IPS-15b (cell line): ENCODE measurements around the gene RGS3.

Experiments used
- H3K27me3 ChIP-seq: one replicate; pipeline ENCODE4 v1.6.1; 2013; ENCODE audit warnings: low read length; ENCODE audit not compliant: control insufficient read depth, insufficient read depth
- H3K36me3 ChIP-seq: one replicate; pipeline ENCODE4 v1.6.1; 2013; ENCODE audit warnings: low read length; ENCODE audit not compliant: control insufficient read depth, insufficient read depth
- H3K4me1 ChIP-seq: one replicate; pipeline ENCODE4 v1.6.1; 2013; ENCODE audit warnings: mild to moderate bottlenecking, low read length; ENCODE audit not compliant: control insufficient read depth, insufficient read depth
- H3K4me3 ChIP-seq: one replicate; pipeline ENCODE4 v1.5.1; 2013; ENCODE audit warnings: low read depth, low read length
- H3K9ac ChIP-seq: one replicate; pipeline ENCODE4 v1.6.1; 2013; ENCODE audit warnings: low read depth, mild to moderate bottlenecking, low read length
- H3K9me3 ChIP-seq: one replicate; pipeline ENCODE4 v1.6.1; 2013; ENCODE audit warnings: mild to moderate bottlenecking, low read length; ENCODE audit not compliant: control insufficient read depth, insufficient read depth

The RGS3 gene

DNA sequence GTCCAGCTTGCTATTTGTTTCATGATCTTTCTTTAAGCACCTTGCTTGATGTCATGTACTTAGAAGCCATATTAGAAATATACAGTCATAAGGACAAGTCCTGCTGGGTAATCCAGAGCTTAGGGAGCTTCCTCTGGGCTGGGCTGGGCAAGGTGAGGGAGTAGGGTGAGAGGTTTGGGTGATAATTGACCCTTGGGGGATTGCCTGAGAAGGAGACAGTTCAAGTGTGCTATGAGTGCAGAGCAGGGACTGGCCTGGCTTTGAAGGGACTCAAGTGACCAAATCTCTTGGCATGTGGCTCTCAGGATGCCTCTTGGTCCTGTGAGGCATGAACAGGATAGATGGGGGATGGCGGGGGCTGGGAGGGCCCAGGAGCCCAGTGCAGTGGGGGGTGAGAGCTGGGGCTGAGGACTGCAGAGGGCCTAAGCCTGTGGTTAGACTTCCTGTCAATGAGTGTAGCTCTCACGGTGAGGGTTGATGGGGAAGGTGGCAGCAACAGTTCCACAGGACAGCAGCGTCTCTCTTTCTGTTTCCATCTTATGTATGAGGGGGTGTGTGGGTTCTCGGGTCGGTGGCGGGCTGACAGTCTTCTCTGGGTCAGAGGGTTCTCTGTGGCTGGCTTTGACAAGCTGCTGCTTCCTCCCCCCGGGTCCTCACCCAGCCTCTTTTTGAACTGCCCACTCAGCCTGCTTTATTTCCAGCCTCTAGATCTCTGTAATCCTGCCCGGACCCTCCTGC lies 53.5 kb downstream of the RGS3 start:
- no peak overlapping the region for H3K4me3 ChIP-seq

DNA sequence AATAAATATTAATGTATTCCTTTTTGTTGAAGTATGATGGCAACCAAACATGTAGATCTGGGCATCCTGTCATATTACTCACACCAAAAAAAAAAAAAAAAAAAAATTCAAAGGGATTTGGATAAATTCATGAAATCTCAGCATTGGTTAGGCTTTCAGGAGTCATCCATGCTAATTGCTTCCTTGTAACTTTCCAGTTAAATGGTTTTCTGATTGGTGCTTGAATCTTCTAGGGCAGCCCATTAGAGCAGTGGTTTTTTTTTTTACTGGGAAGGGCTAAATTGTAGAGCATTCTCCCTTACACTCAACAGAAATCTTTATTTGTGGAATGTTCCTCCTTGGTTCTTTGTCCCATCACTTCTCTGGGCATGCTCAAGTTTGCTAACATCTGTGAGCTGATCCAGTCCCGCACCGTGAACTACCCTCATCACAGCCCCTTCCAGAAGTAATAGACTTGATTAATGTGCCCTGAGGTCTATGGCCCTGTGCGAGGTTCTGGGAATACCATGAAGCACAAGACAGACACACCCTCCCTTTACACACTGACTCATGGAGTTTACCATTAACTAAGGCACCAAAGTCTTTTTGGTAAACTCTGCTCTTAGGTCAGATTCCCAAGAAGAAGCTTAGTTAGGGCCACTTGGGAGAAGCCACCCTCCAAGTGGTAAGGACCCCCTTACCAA lies 56.0 kb downstream of the RGS3 start:
- Histone ChIP-seq H3K4me3 (no peak overlapping the region), H3K9me3 (no peaks in the 10 kb centered on the region), H3K27me3 (no peaks in the 10 kb centered on the region), H3K36me3 (no peaks in the 10 kb centered on the region), H3K4me1 (no peaks in the 10 kb centered on the region), H3K9ac (no peak overlapping the region)

More for the DNA sequence above, 53.5 kb downstream of the RGS3 start:
- no peaks in the 10 kb centered on the region for H3K36me3 ChIP-seq
- H3K4me1 ChIP-seq = no peaks in the 10 kb centered on the region
- H3K27me3 ChIP-seq = no peaks in the 10 kb centered on the region
- H3K9ac ChIP-seq = no peak overlapping the region
- H3K9me3 ChIP-seq = no peaks in the 10 kb centered on the region

DNA sequence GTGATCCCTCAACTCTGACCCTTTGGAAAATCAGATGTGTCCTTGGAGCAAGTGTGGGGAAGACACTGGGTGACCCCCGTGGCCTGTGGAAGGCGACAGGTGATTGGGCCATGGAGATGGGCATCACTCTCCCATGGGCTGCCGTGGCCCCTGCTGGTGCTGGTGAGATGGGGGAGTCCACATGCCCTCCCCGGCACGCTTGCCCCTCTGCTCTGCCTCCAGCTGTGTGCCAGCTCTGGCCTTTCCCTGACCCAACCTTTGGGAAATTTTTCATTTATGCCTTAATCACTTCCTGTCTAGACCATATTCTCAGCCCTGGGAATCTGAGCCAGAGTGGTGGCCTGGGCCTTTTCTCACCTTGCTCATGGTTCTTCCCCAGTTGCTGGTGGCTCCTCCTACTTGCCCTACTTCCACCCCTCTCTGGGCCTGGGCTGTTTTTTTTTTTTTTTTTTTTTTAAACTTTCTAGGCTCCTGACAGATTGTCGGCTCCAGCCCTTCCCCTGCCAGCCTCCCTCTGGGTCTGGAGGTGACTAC lies 56.6 kb downstream of the RGS3 start:
- Histone ChIP-seq H3K36me3 (no peaks in the 10 kb centered on the region), H3K4me1 (no peaks in the 10 kb centered on the region), H3K4me3 (no peak overlapping the region)

DNA sequence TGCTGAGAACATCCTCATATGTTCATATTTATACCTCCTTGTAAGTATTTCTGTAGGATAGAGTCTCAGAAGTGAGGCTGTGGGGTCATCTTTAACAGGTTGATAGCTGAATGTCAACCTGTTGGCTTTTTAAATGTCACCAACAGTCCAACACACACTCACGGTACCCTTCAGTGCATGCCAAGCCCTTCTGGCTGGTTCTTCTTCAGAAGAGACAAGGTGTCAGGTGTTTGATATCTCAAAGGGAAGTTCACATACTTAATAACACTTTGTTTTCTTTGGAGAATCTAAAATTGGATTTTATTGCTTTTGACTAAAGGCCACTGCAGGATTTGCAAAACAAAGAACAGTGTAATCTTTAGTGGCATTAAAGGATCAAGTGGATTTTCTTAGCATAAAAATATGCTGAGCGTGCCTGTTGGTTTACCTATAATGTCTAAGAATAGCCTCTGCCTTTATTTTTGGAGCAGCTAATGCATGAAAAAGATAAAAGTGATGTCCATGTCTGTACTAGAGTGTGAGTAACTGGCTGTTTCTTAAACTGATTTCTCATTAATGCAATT lies 58.2 kb downstream of the RGS3 start:
- Histone ChIP-seq H3K36me3 (no peaks in the 10 kb centered on the region), H3K4me3 (no peak overlapping the region), H3K9ac (no peak overlapping the region)

More for the DNA sequence above, 56.6 kb downstream of the RGS3 start:
- no peaks in the 10 kb centered on the region for H3K9me3 ChIP-seq
- H3K9ac ChIP-seq = no peak overlapping the region
- H3K27me3 ChIP-seq = no peaks in the 10 kb centered on the region

DNA sequence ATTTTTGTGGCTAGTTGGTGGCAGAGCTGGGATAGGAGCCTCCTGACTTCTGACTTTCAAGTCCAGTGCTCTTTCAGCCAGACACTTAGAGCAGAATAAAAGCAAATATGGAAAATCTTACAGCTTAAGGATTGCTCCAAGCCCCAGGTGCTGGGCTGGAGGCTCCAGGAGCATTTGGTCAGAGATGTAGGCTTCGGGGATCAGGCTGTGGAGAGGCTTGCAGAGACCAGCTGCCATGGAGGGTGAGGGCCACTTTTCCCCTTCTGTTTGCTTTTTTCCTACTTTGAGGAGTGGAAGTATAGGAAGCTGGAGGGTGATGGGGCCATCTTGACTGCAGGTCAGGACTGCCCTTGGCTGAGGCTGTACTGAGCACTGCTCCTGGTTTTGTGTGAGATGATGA lies 58.9 kb downstream of the RGS3 start:
- Histone ChIP-seq H3K9me3 (no peaks in the 10 kb centered on the region), H3K9ac (no peak overlapping the region), H3K27me3 (no peaks in the 10 kb centered on the region), H3K4me3 (no peak overlapping the region), H3K4me1 (no peaks in the 10 kb centered on the region), H3K36me3 (no peaks in the 10 kb centered on the region)

More for the DNA sequence above, 58.2 kb downstream of the RGS3 start:
- no peaks in the 10 kb centered on the region for H3K27me3 ChIP-seq
- no peaks in the 10 kb centered on the region for H3K4me1 ChIP-seq
- no peaks in the 10 kb centered on the region for H3K9me3 ChIP-seq

DNA sequence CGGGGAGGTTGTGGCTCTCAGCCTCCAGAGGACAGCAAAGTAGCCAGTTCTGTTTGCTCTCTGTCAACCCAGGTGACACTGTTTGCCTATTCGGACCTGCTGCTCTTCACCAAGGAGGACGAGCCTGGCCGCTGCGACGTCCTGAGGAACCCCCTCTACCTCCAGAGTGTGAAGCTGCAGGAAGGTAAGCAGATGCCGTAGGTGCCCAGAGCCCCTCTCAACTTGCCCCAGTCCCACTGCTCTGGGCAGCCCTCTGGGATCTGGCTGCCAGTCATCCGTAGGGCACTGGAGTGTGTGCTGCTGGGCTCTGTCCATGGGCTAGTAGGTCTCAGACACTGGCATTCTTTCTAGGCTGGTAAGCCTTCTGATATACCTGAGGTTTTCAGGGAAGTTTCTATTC lies 59.3 kb downstream of the RGS3 start:
- H3K9ac ChIP-seq = no peak overlapping the region
- H3K4me3 ChIP-seq = no peak overlapping the region
- no peaks in the 10 kb centered on the region for H3K9me3 ChIP-seq
- no peaks in the 10 kb centered on the region for H3K36me3 ChIP-seq
- H3K27me3 ChIP-seq = no peaks in the 10 kb centered on the region
- H3K4me1 ChIP-seq = no peaks in the 10 kb centered on the region

DNA sequence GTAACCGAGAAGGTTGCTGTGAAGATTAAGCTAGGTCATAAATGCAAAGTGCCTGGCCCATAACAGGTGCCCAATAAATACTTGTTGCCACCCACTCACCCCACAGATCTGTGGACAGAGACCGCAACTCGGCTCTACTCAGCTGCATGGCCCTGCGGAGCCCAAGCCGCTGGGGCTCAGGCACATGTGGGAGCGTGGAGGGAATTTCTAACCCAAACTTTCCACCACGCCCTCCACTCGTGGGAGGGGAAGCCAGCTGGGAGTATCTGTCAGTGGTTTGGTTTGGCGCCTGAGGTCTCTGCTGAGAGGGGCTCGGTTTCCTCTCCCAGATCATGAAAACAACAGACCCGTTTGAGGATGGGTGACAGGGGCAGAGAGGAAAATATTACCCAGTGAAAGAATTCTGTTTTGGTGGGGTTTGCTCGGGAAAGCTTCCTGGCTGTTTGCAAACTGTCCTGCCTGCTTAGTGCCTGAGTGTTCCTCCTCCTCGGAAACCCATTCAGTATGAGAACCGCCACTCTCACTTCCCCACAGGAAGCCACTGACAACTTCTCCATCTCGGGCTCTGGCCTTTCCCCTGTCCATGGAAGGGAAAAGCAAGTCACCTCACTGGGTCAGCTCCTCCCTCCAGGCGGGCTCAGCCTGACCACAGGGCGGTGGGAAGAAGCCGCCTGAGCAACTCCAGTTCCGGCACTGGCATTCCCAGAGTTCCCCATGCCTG lies 60.1 kb downstream of the RGS3 start:
- no peaks in the 10 kb centered on the region for H3K36me3 ChIP-seq
- H3K4me1 ChIP-seq = no peaks in the 10 kb centered on the region
- H3K4me3 ChIP-seq = no peak overlapping the region
- H3K9ac ChIP-seq = no peak overlapping the region
- H3K9me3 ChIP-seq = no peaks in the 10 kb centered on the region
- no peaks in the 10 kb centered on the region for H3K27me3 ChIP-seq

DNA sequence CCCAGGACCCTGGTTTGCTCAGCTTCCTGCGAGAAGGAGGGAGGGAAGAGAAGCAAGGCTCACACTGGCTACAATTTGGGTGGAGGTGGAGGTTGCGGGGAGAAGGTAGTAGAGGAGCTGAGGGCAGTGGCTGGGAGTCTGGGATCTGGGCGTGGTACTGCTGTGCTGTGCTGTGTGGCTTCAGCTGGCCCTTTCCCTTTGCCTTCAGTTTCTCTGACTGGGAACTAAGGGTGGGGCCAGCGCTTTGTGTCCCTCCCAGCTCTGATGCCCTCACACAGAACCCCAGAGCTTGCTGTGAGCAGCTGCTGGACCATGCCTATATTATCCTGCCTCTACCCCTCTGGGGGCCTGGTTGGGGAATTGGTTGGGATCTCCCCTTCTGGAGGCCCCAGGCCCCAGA lies 60.9 kb downstream of the RGS3 start:
- Histone ChIP-seq H3K9me3 (no peaks in the 10 kb centered on the region), H3K4me1 (no peaks in the 10 kb centered on the region), H3K4me3 (no peak overlapping the region), H3K36me3 (no peaks in the 10 kb centered on the region), H3K9ac (no peak overlapping the region), H3K27me3 (no peaks in the 10 kb centered on the region)

DNA sequence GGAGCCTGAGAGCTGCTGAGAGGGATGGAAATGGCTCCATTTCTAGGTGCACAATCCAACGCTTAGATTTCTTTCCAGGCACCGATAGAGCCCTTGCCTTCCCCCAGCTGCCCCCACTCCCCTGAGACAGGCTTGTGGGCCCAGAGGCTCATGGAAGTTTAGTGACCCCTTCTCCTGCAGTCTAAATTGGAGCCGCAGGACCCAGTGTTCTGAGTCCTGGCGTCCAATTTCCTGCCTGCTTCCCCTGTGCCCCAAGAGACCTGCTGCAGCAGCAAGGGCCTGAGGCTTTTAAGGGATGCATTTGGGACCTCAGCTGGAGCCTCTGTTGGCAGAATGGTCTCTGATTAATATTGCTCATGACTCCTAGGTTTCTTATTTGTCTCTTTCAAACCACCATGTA lies 61.7 kb downstream of the RGS3 start:
- no peaks in the 10 kb centered on the region for H3K27me3 ChIP-seq
- H3K9me3 ChIP-seq = no peaks in the 10 kb centered on the region
- no peak overlapping the region for H3K9ac ChIP-seq
- H3K4me1 ChIP-seq = no peaks in the 10 kb centered on the region
- no peaks in the 10 kb centered on the region for H3K36me3 ChIP-seq
- no peak overlapping the region for H3K4me3 ChIP-seq

DNA sequence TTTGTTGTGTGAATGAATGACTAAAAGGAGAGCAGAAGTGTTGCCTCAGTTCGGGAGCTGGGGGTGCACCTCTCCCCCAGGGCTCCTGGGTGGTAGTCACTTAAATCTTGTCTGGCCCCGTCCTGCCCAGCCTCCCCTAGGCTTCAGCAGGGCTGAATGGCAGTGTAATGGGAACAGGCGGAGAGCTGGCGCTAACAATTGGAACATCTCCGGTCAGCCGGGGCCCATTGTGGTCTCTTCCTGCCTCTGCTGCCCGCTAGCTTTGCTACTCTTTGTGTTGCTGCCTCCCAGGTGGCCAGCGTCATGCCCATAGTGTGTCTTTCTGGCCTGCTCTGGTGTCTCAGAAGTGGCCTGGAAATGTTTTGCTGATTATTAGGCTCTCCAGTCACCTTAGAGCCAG lies 62.3 kb downstream of the RGS3 start:
- H3K36me3 ChIP-seq = no peaks in the 10 kb centered on the region
- no peaks in the 10 kb centered on the region for H3K9me3 ChIP-seq
- no peaks in the 10 kb centered on the region for H3K27me3 ChIP-seq
- no peak overlapping the region for H3K4me3 ChIP-seq
- no peak overlapping the region for H3K9ac ChIP-seq
- H3K4me1 ChIP-seq = no peaks in the 10 kb centered on the region

DNA sequence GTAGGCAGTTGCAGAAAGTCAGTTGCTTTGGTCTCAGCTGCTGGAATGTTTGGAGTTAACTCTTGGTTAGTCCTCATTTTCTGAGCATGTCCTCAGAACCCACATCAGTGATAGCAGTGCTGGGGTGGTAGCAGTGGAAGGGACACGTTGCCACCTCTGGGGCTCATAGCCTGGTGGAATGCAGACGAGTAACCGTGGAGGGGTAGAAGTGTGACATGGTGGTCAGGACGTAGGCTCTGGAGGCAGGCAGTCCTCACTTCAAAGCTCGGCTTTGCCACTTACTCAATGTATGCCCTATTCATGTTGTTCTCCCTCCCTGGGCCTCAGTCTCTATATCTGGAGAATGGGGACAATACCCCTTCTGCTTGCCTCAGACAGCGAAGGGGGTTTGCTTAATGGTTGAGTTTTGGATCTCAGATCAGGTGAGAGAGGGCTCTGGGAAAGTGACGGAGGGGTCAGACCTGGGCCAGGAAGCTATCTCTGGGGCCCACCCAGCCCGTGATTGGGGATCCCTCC lies 62.8 kb downstream of the RGS3 start:
- no peaks in the 10 kb centered on the region for H3K36me3 ChIP-seq
- no peaks in the 10 kb centered on the region for H3K27me3 ChIP-seq
- no peaks in the 10 kb centered on the region for H3K9me3 ChIP-seq
- no peak overlapping the region for H3K4me3 ChIP-seq
- no peaks in the 10 kb centered on the region for H3K4me1 ChIP-seq
- no peak overlapping the region for H3K9ac ChIP-seq
